SK-MEL-5 (cell line): Measurements from ENCODE around the gene ALDH1A2. TPM values are rescaled to one million over a fixed set of nuclear protein-coding genes. Genes with fewer than 3 reads are reported as not detected.
"Not testable (repeated sequence)": the region's sequence is repeated elsewhere in the genome, so short reads cannot be mapped to it uniquely, and the experiment has no call there.

ENCODE experiments used
- DNase-seq: peaks from one replicate; pipeline ENCODE4 v3.0.0-alpha.2; 2016; ENCODE audit warnings: low read depth, low spot score
- in situ Hi-C: cut with HindIII; loops from 2 replicates; pipeline ENCODE4 v1.10.0; 2016; ENCODE audit warnings: low sequenced_read_pairs, high pct_unique_total_duplicates, low pct_unique_long_range_greater_than_20kb
- polyA plus RNA-seq, 2 experiments: library from polyadenylated mRNA; depleted of rRNA; stranded (reverse); fragments of >200 nt; gene quantifications; 2 replicates each; pipeline ENCODE4 v1.2.3, GENCODE V29; 2015
- total RNA-seq: library from RNA; depleted of rRNA; stranded (reverse); fragments of >200 nt; shearing (Covaris generic); gene quantifications from 2 replicates; pipeline ENCODE4 v1.2.3, GENCODE V29; 2014; rRNA removed

ALDH1A2 gene
- total RNA-seq, result 0.18 TPM in 1 of 2 replicates, not detected in the other
- polyA plus RNA-seq (2015; cell fraction: cytosol; rRNA removed), result not detected in 2 replicates
- polyA plus RNA-seq (2015; cell fraction: nucleus; rRNA removed), result not detected in 2 replicates

GRCh38 chr15:58065445-58066041 is at the start of gene ALDH1A2:
TSS of gene ALDH1A2 (minus strand) at chr15:58065711. CDS start at chr15:58065650, 61 bp downstream.
- no peak for DNase-seq
- in situ Hi-C loops, result no loop called here

GRCh38 chr15:58114812-58115211 is 49.3 kb upstream of the ALDH1A2 start:
- in situ Hi-C loops, result no loop called here
- no peak for DNase-seq

DNA sequence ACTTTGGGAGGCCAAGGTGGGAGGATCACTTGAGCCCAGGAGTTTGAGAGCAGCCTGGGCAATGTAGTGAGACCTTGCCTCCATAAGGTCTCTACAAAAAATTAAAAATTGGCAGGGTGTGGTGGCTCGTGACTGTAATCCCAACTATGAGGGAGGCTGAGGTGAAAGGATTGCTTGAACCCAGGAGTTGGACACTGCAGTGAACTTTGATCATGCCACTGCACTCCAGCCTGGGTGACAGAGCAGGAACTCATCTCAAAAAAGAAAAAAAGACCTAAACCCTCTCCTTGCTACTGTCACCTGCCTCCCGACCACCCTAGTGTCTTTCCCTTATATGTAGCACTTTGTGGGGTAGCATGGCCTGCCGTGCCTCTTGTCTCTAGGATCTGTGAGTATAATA is 48.9 kb upstream of the ALDH1A2 start:
- in situ Hi-C loops, result no loop called here
- no peak for DNase-seq

GRCh38 chr15:58113358-58113757 is 47.8 kb upstream of the ALDH1A2 start:
- DNase-seq, in situ Hi-C loops: not testable (repeated sequence)

DNA sequence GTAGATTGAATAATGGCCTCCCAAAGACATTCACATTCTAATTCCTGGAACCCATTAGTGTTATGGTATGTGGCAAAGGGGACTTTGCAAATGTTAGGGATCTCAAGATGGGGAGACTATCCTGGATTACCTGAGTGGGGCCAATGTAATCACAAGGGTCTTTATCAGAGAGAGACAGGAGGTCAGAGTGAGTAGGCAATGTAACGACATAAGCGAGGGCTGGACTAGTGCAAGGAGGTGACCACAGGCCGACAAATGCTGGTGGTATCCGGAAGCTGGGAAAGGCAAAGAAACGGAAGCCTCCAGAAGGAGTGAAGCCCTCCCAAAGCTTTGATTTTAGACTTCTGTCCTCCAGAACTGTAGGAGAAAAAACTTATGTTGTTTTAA is 46.2 kb upstream of the ALDH1A2 start:
- no peak for DNase-seq
- in situ Hi-C loops, result no loop called here

- in situ Hi-C loops, result no loop called here
- no peak for DNase-seq
Measured at GRCh38 chr15:58110999-58111717, 45.6 kb upstream of the ALDH1A2 start.

GRCh38 chr15:58109419-58109818 is 43.9 kb upstream of the ALDH1A2 start:
- DNase-seq, result no peak
- in situ Hi-C loops, result no loop called here

- DNase-seq, result no peak
- in situ Hi-C loops, result no loop called here
Measured at GRCh38 chr15:58108117-58108516, 42.6 kb upstream of the ALDH1A2 start.

DNA sequence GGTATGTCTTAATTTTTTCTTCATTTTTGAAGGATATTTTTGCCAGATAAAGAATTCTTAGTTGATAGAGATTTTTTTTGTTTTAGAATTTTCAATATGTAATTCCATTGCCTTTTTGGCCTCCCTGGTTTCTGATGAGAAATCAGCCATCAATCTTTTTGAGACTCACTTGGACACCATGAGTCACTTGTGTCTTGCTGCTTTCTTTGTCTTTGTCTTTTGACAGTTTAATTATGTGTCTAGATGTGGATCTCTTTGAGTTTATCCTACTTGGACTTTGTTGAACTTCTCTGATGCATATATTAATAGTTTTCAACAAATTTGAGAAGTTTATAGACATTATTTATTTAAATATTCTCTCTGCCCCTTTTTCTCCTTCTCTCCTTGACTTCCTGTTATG is 38.0 kb upstream of the ALDH1A2 start:
- in situ Hi-C loops, result no loop called here
- no peak for DNase-seq

DNA sequence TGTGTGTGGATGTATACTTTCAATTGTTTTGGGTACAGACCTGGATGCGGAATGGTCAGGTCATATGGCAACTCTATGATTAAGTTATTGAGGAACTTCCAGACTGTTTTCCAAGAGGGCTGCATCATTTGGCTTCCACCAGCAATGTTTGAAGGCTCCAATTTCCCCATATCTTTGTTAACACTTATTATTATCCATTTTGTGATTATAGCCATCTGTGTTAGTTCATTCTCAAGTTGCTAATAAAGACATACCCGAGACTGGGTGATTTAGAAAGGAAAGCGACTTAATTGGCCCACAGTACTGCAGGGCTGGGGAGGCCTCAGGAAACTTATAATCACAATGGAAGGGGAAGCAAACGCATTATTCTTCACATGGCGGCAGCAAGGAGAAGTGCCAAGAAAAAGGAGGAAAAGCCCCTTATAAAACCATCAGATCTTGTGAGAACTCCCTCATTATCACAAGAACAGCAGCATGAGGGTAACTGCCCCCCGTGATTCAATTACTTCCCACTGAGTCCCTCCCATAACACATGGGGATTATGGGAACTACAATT is 31.1 kb upstream of the ALDH1A2 start:
- in situ Hi-C loops, result no loop called here
- DNase-seq, result no peak

DNA sequence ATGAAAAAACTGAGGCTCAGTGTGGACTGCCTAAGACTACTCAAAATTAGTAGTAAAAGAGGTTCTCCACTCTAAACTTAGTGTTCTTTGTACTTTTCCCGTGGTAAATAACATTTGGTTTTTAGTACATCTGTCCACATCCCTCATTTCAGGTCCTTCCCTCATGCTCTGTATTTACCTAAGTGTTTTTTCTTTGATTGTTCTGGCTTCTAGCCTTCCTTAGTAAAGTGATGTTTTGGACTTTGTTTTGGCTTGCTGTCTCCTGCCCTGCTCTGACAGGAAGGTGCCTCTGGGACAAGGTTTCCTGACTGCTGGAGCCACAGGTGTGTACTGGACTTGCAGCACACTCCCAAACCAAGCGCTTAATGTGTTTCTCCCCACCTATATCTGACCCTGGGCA is 29.9 kb upstream of the ALDH1A2 start:
- in situ Hi-C loops, result no loop called here
- DNase-seq, result no peak

GRCh38 chr15:58087871-58088270 is 22.4 kb upstream of the ALDH1A2 start:
- in situ Hi-C loops, result no loop called here
- no peak for DNase-seq

- in situ Hi-C loops, result no loop called here
- DNase-seq, result no peak
Measured at GRCh38 chr15:58086491-58086890, 21.0 kb upstream of the ALDH1A2 start.

DNA sequence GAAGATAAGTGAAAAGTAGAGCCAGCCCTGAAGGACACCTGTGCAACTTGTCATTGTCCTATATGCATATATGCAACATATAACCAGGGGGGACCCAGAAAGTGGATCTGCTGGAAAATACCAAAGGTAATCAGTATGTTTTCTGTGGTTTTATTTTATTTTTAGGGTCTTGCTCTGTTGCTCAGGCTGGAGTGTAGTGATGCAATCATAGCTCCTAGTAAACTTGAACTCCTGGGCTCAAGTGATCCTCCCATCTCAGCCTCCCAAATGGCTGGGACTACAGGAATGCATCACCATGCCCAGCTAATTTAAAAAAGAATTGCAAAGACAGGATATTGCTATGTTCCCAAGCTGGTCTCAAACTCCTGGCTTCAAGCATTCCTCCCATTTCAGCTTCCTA is 18.0 kb upstream of the ALDH1A2 start:
- DNase-seq, result no peak

DNA sequence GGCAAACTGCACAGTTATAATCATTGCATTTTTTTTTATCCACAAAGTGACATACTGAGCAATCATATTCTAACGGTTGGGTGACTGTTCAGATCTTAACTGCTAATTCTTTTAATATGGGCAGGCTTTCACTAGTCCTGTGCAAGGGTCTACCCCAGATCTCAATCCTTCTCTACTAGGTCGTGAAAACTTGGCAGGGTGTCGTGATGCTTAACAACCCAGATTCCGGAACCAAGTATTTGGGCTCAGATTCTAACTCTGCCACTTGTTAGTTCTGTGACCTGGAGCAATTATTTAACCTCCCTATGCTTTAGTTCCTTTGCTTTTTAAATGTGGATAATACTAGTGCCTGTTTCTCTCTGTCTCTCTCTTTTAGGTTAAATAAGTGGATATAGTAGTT is 16.4 kb upstream of the ALDH1A2 start:
- in situ Hi-C loops, result no loop called here

More for the DNA sequence above, 18.0 kb upstream of the ALDH1A2 start:
- in situ Hi-C loops, result no loop called here

GRCh38 chr15:58081456-58081855 is 15.9 kb upstream of the ALDH1A2 start:
- in situ Hi-C loops, result no loop called here

More for the DNA sequence above, 16.4 kb upstream of the ALDH1A2 start:
- DNase-seq, result no peak

DNA sequence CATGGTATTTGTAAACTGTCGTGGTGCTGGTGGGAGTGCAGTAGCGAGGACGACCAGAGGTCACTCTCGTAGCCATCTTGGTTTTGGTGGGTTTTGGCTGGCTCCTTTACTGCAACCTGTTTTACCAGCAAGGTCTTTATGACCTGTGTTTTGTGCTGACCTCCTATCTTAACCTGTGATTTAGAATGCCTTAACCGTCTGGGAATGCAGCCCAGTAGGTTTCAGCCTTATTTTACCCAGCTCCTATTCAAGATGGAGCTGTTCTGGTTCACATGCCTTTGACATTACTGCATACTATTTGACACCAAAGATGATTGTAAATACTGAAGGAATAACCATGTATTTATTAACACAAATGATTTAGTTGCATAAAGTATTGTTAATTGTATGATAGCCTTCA is 15.4 kb upstream of the ALDH1A2 start:
- in situ Hi-C loops, result not testable (repeated sequence)

More at GRCh38 chr15:58081456-58081855, 15.9 kb upstream of the ALDH1A2 start:
- no peak for DNase-seq

DNA sequence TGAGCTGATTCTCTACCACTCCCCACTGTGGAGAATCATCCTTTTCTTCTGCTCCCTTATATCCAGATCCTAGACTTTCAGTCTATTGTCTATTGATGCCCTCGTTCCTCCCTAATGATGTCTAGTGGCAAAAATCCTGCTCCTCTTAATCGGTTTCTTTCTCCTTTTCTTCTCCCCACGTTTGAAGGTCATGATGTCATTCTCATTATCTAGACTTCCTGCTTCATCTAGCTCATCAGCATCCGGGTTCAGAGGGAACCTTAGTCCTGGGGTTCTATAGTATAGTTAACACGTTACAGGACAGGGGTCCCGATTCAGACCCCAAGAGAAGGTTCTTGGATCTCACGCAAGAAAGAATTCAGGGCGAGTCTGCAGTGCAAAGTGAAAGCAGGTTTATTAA is 14.9 kb upstream of the ALDH1A2 start:
- in situ Hi-C loops, result no loop called here
- no peak for DNase-seq

More for the DNA sequence above, 15.4 kb upstream of the ALDH1A2 start:
- DNase-seq, result not testable (repeated sequence)

- in situ Hi-C loops, result no loop called here
- DNase-seq, result no peak
Measured at GRCh38 chr15:58078591-58078990, 13.1 kb upstream of the ALDH1A2 start.
